Large intestine (tissue), 3 donors: ENCODE measurements around the gene HAND1. TPM values are rescaled to one million over a fixed set of nuclear protein-coding genes. Genes with fewer than 3 reads are reported as not detected.
A peak's percentile ranks its signal among the peaks of the same experiment; 100 is the strongest.

Experiments used
- DNase-seq, 2 donors: peaks; one replicate each; pipeline versions ENCODE4 v3.0.0 to v3.0.0-alpha.2; 2013
- H3K27ac ChIP-seq: one replicate; pipeline ENCODE4 v1.5.1; 2013; ENCODE audit warnings: low read length
- H3K27me3 ChIP-seq: 2 replicates; pipeline ENCODE4 v1.6.1; 2013; ENCODE audit warnings: low read length; ENCODE audit not compliant: control insufficient read depth, insufficient read depth
- H3K36me3 ChIP-seq: 2 replicates; pipeline ENCODE4 v1.6.1; 2013; ENCODE audit warnings: low read length; ENCODE audit not compliant: control insufficient read depth, insufficient read depth
- H3K4me1 ChIP-seq: one replicate; pipeline ENCODE4 v1.6.1; 2013; ENCODE audit warnings: low read length; ENCODE audit not compliant: control insufficient read depth, insufficient read depth
- H3K4me3 ChIP-seq: one replicate; pipeline ENCODE4 v1.5.1; 2013; ENCODE audit warnings: low read length
- H3K9me3 ChIP-seq: one replicate; pipeline ENCODE4 v1.6.1; 2013; ENCODE audit warnings: mild to moderate bottlenecking, low read depth, low read length, moderate library complexity; ENCODE audit not compliant: control insufficient read depth
- WGBS: methylation state at CpG from one replicate; pipeline ENCODE4 v1.1.5; 2013; ENCODE audit warnings: low lambda C conversion rate; ENCODE audit not compliant: insufficient coverage; 5-methylcytosine and 5-hydroxymethylcytosine counted together
- polyA plus RNA-seq: library from polyadenylated mRNA; unstranded; fragments of 120-200 nt; gene quantifications from one replicate; pipeline ENCODE4 v1.2.1, GENCODE V29; 2013

Gene HAND1
- polyA plus RNA-seq, 1 donor = 7.8 TPM

GRCh38 chr5:154480847-154481246 lies 2.8 kb upstream of the HAND1 start:
- H3K4me1 ChIP-seq = peaks cover 39% of the 10 kb centered on the region
- no peak overlapping the region for H3K4me3 ChIP-seq
- H3K36me3 ChIP-seq = no peaks in the 10 kb centered on the region
- peaks cover 100% of the 10 kb centered on the region for H3K27me3 ChIP-seq
- WGBS = no CpG with 5 or more reads among the region's 3 CpGs
- DNase-seq = no peak
- H3K9me3 ChIP-seq = peaks cover 6% of the 10 kb centered on the region
- H3K27ac ChIP-seq = no peak overlapping the region

- H3K27ac ChIP-seq = no peak overlapping the region
- no peak overlapping the region for H3K4me3 ChIP-seq
- no peak for DNase-seq
- H3K9me3 ChIP-seq = peaks cover 10% of the 10 kb centered on the region
- H3K4me1 ChIP-seq = peaks cover 46% of the 10 kb centered on the region
- H3K36me3 ChIP-seq = no peaks in the 10 kb centered on the region
- peaks cover 100% of the 10 kb centered on the region for H3K27me3 ChIP-seq
- no CpG with 5 or more reads among the region's 31 CpGs for WGBS
Observed at GRCh38 chr5:154479944-154480750, 2.1 kb upstream of the HAND1 start.

GRCh38 chr5:154479160-154479943 lies 1.3 kb upstream of the HAND1 start:
- H3K9me3 ChIP-seq = peaks cover 10% of the 10 kb centered on the region
- peak overlapping the region; percentile 11 for H3K4me3 ChIP-seq
- DNase-seq = no peak
- H3K36me3 ChIP-seq = no peaks in the 10 kb centered on the region
- peaks cover 44% of the 10 kb centered on the region for H3K4me1 ChIP-seq
- peak overlapping the region; percentile 40 for H3K27ac ChIP-seq
- no CpG with 5 or more reads among the region's 44 CpGs for WGBS
- peaks cover 100% of the 10 kb centered on the region for H3K27me3 ChIP-seq

- H3K4me3 ChIP-seq = peak overlapping the region; percentile 11
- peak overlapping the region; percentile 40 for H3K27ac ChIP-seq
- no peak for DNase-seq
- H3K27me3 ChIP-seq = peaks cover 100% of the 10 kb centered on the region
- H3K36me3 ChIP-seq = no peaks in the 10 kb centered on the region
- H3K4me1 ChIP-seq = peaks cover 40% of the 10 kb centered on the region
- H3K9me3 ChIP-seq = peaks cover 11% of the 10 kb centered on the region
- no CpG with 5 or more reads among the region's 27 CpGs for WGBS
Observed at GRCh38 chr5:154478752-154479159, 729 bp upstream of the HAND1 start.

GRCh38 chr5:154477382-154478223 lies 424 bp downstream of the HAND1 start:
- peaks cover 18% of the 10 kb centered on the region for H3K9me3 ChIP-seq
- peaks cover 34% of the 10 kb centered on the region for H3K4me1 ChIP-seq
- H3K36me3 ChIP-seq = no peaks in the 10 kb centered on the region
- H3K27ac ChIP-seq = peak overlapping the region; percentile 20
- DNase-seq = peak in 1 of 2 donors; percentile 29
- peaks cover 100% of the 10 kb centered on the region for H3K27me3 ChIP-seq
- peak overlapping the region; percentile 46 for H3K4me3 ChIP-seq
- no CpG with 5 or more reads among the region's 68 CpGs for WGBS

- DNase-seq = no peak
- WGBS = no CpG with 5 or more reads among the region's 38 CpGs
- Histone ChIP-seq H3K36me3 (no peaks in the 10 kb centered on the region), H3K27ac (no peak overlapping the region), H3K4me1 (peaks cover 34% of the 10 kb centered on the region), H3K4me3 (peak overlapping the region; percentile 39), H3K27me3 (peaks cover 100% of the 10 kb centered on the region), H3K9me3 (peaks cover 18% of the 10 kb centered on the region)
Observed at GRCh38 chr5:154476354-154477205, 1.4 kb downstream of the HAND1 start.

GRCh38 chr5:154475591-154476353 lies 2.3 kb downstream of the HAND1 start:
- Histone ChIP-seq H3K4me3 (peak overlapping the region; percentile 39), H3K9me3 (peaks cover 18% of the 10 kb centered on the region), H3K4me1 (peaks cover 34% of the 10 kb centered on the region), H3K27me3 (peaks cover 99% of the 10 kb centered on the region), H3K36me3 (no peaks in the 10 kb centered on the region), H3K27ac (no peak overlapping the region)
- no CpG with 5 or more reads among the region's 46 CpGs for WGBS
- peak in 1 of 2 donors; percentile 29 for DNase-seq

GRCh38 chr5:154474396-154475334 lies 3.4 kb downstream of the HAND1 start:
- Histone ChIP-seq H3K9me3 (peaks cover 18% of the 10 kb centered on the region), H3K27ac (no peak overlapping the region), H3K36me3 (no peaks in the 10 kb centered on the region), H3K4me3 (no peak overlapping the region), H3K4me1 (peaks cover 33% of the 10 kb centered on the region), H3K27me3 (peaks cover 98% of the 10 kb centered on the region)
- WGBS = 4% methylated on average over 4 of the region's 17 CpGs
- peak in 1 of 2 donors; percentile 30 for DNase-seq
